Left lung (tissue), 10 donors: ENCODE data around the gene DDRGK1. TPM values are rescaled to one million over a fixed set of nuclear protein-coding genes. Genes with fewer than 3 reads are reported as not detected.

Experiments used
- ATAC-seq: fragments of 200-7000 bp; cut with Tn5 transposase; one replicate; pipeline ENCODE4 v1.9.1; 2020; ENCODE audit warnings: moderate library complexity
- DNase-seq, 4 donors: peaks; one replicate each; pipeline ENCODE4 v3.0.0-alpha.2; 2013 to 2020
- H3K27ac ChIP-seq, 2 donors: fragments of 200-600 bp; sonication (generic) in 1 of 2; one replicate each; pipeline versions ENCODE4 v1.5.0 to v1.8.0; 2020 to 2021
- H3K27me3 ChIP-seq, 2 donors: fragments of 200-600 bp; sonication (generic) in 1 of 2; one replicate each; pipeline versions ENCODE4 v1.5.0 to v1.8.0; 2020 to 2021
- H3K36me3 ChIP-seq, 2 donors: fragments of 200-600 bp; sonication (generic) in 1 of 2; one replicate each; pipeline versions ENCODE4 v1.5.0 to v1.8.0; 2020 to 2021
- H3K4me1 ChIP-seq, 2 donors: fragments of 200-600 bp; one replicate each; pipeline ENCODE4 v1.8.0; 2021
- H3K4me3 ChIP-seq, 2 donors: fragments of 200-600 bp; sonication (generic) in 1 of 2; one replicate each; pipeline versions ENCODE4 v1.5.0 to v1.8.0; 2020 to 2021; ENCODE audit warnings: mild to moderate bottlenecking in 1 of 2
- H3K9me3 ChIP-seq, 2 donors: fragments of 200-600 bp; sonication (generic) in 1 of 2; one replicate each; pipeline versions ENCODE4 v1.5.0 to v1.8.0; 2020 to 2021
- intact Hi-C, 2 donors: fragments of 100-400 bp; cut with DNase I; formaldehyde crosslinking; loops; one replicate each; pipeline versions ENCODE4 v1.11.2 to v1.14.2; 2022
- polyA plus RNA-seq, 6 donors: library from polyadenylated mRNA; unstranded; fragments of 120-200 nt; gene quantifications; one replicate each; pipeline ENCODE4 v1.2.1, GENCODE V29; 2013; ENCODE audit not compliant: insufficient read length in 6 of 6
- total RNA-seq, 2 donors: library from RNA; stranded (reverse); fragmentation: NEBNext Ultra II Directional; extraction: Animal tissue kit (Norgen Biotek cat#: 25700); gene quantifications; one replicate each; pipeline ENCODE4 v1.2.1, GENCODE V29; 2021
- TF ChIP-seq, protein P1 (sequence below), 2 donors: fragments of 200-600 bp; sonication (generic) in 1 of 2; IDR thresholded peaks; one replicate each; pipeline versions ENCODE4 v1.5.0 to v1.8.0; 2021; ENCODE audit warnings: antibody characterized with exemption in 2 of 2
- donor health status: DM: no; HTN: yes; CAD: no.
- donor health status: DM: no; HTN: no; CAD: no.

DDRGK1 gene
- total and polyA plus RNA-seq, 8 donors = 46.6 to 107 (median 50.4) TPM

DNA sequence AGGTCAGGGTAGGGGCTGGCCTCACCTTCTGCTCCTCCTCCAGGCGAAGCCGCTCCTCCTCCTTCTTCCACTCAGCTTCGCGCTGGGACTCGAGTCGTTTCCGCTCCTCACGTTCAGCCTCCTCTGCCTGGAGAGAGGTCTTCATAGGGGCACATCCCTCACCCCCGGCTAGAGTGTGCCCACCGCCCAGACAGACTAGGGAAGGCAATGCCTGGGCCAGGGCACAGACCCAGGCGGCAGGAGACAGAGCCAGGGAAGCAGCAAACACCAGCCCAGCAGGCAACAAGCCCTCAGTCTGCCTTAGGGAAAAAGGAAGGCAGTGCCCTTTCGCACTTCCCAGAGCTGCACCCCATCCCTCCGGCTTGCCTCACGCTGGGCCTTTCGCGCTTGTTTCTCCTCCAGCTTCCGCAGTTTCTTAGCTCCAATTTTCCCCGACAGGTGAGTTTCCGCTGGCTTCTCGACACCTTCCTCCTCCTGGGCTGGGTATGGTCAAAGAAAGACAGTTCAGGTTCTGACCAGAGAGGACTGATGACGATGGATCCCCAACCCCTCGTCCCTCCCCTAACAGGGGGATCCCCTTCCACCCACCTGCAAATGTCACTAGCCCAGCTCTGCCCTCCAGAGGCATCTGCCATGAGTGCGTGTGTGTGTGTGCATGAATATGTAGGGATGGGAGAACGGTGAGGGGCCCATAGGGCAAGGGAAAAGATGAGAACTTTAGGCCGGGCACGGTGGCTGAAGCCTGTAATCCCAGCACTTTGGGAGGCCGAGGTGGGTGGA is 4.3 kb downstream of the DDRGK1 start:
- intact Hi-C loops = no loop called here
- TF ChIP-seq, protein P1, sequence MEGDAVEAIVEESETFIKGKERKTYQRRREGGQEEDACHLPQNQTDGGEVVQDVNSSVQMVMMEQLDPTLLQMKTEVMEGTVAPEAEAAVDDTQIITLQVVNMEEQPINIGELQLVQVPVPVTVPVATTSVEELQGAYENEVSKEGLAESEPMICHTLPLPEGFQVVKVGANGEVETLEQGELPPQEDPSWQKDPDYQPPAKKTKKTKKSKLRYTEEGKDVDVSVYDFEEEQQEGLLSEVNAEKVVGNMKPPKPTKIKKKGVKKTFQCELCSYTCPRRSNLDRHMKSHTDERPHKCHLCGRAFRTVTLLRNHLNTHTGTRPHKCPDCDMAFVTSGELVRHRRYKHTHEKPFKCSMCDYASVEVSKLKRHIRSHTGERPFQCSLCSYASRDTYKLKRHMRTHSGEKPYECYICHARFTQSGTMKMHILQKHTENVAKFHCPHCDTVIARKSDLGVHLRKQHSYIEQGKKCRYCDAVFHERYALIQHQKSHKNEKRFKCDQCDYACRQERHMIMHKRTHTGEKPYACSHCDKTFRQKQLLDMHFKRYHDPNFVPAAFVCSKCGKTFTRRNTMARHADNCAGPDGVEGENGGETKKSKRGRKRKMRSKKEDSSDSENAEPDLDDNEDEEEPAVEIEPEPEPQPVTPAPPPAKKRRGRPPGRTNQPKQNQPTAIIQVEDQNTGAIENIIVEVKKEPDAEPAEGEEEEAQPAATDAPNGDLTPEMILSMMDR (IDR thresholded peaks at IDR 0.05) = no peak
- no peak for ATAC-seq
- Histone ChIP-seq H3K27ac (no peak overlapping the region), H3K27me3 (no peaks in the 10 kb centered on the region), H3K4me3 (no peak overlapping the region), H3K36me3 (peaks cover 0 to 74% of the 10 kb centered on the region in 2 donors), H3K9me3 (no peaks in the 10 kb centered on the region), H3K4me1 (peaks cover 12 to 20% of the 10 kb centered on the region in 2 donors)
- DNase-seq = peak in 1 of 4 donors; percentile 49

DNA sequence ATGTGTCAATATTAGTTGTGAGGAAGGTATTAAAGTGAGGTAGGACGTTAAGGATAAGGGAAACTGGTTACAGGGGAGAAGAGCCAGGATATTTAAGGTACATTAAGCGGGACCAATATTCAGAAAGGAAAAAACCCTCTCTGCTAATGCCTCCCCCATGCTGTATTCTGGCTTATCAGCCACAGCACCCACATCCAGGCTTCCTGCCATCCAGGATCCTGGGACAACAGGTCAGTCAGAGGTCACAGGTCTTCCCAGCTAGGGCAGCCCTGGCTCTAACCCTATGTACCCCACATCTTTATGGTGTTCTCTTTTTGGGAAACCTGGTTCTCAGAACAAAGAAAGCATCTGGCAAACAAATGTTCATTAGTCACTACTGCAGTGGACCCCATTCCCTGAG is 5.3 kb downstream of the DDRGK1 start:
- no peaks in the 10 kb centered on the region for H3K9me3 ChIP-seq
- H3K27me3 ChIP-seq = no peaks in the 10 kb centered on the region
- intact Hi-C loops = no loop called here
- no peak for ATAC-seq
- no peak overlapping the region for H3K27ac ChIP-seq
- H3K4me1 ChIP-seq = peaks cover 12 to 19% of the 10 kb centered on the region in 2 donors
- DNase-seq = peak in 1 of 4 donors; percentile 3
- peaks cover 0 to 84% of the 10 kb centered on the region in 2 donors for H3K36me3 ChIP-seq
- H3K4me3 ChIP-seq = no peak overlapping the region
- TF ChIP-seq, protein P1 (IDR thresholded peaks at IDR 0.05) = no peak

DNA sequence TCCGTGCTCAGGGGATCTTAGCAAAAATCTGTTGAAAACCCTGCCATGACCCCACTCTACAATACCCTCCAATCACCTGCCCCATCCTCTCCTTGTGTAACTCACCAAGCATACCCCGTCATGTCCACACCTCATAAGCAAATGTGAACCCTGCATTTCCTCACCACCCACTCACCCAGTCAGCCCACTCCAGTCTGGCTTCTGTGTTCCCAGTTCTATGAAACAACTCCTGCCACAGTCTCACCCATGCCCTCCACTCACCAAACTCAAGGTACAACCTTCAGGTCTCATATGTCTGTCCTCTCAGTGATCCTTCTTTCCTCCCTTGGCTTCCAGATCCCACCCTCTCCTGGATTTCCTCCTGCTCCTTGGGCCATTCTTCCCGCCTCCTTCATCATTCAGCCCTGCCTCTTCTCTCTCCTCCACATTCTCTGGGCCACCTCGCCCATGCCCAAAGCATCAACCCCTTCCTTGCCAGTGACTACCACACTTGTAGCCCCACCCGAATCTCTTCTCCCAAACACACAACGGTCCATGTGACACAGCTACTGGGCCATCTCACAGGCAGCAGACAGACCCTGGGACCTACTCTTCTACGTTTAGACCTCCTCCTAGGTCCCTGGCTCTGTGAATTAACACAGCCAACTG is 8.8 kb downstream of the DDRGK1 start:
- H3K4me1 ChIP-seq = no peaks in the 10 kb centered on the region
- TF ChIP-seq, protein P1 (IDR thresholded peaks at IDR 0.05) = no peak
- DNase-seq (peak in 1 of 4 donors; percentile 20), ATAC-seq (no peak)
- H3K27ac ChIP-seq = no peak overlapping the region
- H3K27me3 ChIP-seq = no peaks in the 10 kb centered on the region
- peaks cover 0 to 98% of the 10 kb centered on the region in 2 donors for H3K36me3 ChIP-seq
- H3K9me3 ChIP-seq = no peaks in the 10 kb centered on the region
- intact Hi-C loops = no loop called here
- no peak overlapping the region for H3K4me3 ChIP-seq

DNA sequence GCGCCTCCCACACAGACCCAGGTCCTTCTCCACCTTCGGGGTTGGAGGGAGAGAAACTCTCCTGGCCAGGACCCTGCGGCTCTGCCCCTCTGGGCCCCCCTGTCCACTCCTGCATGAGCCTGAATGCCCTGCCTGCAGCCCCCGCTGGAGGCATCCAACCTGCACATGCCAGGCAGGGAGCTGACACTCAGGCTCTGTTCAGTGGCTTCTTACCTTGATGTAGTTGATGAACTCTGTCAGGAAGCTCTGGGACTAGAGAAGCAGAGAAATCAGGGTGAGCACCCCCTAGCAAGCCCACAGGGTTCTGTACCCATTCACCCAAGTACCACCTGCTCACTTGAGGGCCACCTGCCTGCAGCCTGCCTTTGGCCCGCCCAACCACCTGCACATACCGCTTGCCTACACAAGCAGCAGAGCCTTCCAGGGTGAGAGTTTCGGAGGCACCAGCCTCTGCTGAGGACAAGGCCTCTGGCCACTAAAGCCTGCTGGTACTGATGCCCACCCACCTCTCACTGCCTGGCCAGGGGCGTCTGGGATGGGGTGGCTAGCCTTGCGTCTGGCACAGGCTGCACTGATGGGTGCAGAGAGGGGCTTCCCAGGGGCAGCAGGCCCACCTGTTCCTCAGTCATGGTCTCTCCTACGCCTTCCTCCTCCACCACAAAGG is 9.7 kb downstream of the DDRGK1 start:
- peak in 1 of 4 donors; percentile 26 for DNase-seq
- TF ChIP-seq, protein P1 (IDR thresholded peaks at IDR 0.05) = no peak
- peaks cover 0 to 98% of the 10 kb centered on the region in 2 donors for H3K36me3 ChIP-seq
- intact Hi-C loops = no loop called here
- no peak overlapping the region for H3K27ac ChIP-seq
- H3K9me3 ChIP-seq = no peaks in the 10 kb centered on the region
- H3K4me1 ChIP-seq = no peaks in the 10 kb centered on the region
- no peaks in the 10 kb centered on the region for H3K27me3 ChIP-seq
- no peak overlapping the region for H3K4me3 ChIP-seq
- no peak for ATAC-seq
